Measurements from ENCODE around the gene MYO3B.

MYO3B gene

DNA sequence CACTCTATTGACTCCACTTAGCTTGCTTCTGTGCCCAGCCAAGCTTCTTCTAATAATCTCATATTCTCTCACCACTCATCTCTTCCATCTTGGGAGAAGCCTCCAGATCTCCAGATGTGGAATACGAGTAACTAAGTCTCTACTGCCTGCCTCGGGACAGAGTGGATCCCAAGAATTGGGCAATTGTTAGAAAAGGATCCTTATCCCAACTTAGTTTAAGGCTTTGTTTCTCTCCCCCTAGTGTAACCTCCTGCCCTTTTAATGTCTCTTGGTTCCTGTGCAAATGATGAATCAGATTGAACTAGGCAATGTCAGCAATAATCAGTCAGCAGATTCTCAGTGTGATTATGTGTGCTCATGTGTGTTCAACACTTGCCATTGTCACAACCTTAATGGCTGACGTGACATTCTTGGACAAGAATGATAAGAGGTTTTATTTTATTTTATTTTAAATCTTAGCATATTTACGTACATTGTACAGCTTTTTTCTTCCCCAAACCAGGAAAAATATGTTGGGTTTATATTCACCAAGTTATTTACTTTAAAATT is 59.7 kb downstream of the MYO3B start:
- no peak for DNase-seq

DNA sequence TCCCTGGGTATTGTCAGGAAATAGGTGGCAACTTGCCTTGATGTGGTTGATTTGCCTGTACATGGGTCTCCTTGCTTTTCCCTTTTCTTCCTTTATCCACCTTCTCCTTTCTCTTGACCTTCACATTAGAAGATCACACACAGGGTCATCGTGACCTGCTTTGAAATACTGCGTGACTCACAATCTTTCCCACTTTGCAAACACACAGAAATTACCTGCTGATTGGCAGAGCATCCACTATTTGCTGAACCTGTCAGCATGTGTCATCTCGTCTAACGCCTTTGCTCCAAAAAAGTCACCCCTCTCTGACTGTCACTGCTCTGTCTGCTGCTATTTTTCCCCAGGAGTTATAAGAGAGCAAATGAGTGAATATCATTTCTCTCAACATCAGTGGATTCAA is 60.8 kb downstream of the MYO3B start:
- no peak for DNase-seq

DNA sequence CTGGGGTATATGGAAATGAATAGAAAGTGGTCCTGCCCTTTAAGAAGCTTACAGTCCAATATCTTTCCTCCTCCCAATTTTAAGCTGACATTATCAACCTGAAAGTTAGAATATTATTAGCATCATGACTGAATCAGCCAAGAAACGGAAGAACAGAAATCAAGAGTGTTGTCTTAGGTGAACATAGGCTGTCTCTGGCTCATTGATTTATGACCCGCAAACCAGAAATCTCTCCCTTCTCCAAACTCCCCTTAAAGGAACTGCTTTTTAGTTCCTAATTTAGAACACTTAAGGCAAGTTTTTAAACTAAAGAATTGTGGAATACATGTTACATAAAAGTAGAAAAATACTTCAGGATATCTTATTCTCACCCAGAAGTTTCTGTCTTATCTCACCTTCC is 62.7 kb downstream of the MYO3B start:
- DNase-seq = no peak

DNA sequence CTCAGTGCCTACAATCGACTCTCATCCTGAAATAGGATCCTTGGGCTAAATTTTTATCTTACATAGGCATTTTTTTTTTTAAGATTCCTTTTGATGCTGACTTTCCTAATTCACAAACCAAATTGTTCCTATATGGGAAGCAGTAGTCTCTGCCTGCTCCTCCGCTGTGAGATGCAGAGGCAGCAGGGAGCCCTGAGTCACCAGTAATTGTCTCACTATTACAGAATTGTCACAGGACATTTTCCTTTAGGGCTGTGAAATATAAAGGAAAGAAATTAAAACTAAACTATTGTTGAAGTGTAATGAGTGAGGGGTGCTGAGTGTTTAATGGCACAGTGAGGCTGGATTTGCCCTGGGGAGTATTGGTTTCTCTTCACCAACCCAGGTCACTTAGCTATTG is 63.8 kb downstream of the MYO3B start:
- no peak for DNase-seq

DNA sequence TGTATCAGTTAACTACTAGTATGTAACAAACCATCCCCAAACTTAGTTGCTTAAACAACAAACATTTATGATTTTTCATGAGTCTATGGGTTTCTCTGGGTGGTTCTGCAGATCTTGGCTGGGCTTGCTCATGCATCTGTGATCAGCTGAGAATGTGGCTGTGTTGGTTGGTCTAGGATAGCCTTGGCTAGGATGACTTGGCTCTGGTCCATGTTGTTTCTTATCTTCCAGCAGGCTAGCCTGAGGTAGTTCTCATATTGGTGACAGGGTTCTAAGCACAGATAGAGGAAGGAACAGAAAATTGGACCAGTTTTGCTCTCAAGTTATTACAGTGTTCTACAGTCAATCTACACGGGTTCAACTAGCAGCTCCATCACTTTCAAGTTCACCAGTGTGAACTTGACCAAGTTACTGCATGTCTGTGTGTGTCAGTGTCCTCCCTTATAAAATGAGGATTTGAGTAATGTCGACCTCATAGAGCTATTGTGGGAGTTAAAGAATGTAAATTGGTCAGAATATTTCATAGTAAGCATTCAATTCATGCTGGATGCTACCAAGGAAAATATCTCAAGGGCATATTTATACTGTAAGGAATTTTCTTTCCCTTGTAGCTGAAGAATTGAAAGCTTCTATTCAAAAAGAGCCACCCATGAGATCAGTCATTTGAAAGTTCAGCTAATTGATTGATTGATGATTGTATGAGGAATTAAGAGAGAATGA is 65.3 kb downstream of the MYO3B start:
- no peak for DNase-seq

DNA sequence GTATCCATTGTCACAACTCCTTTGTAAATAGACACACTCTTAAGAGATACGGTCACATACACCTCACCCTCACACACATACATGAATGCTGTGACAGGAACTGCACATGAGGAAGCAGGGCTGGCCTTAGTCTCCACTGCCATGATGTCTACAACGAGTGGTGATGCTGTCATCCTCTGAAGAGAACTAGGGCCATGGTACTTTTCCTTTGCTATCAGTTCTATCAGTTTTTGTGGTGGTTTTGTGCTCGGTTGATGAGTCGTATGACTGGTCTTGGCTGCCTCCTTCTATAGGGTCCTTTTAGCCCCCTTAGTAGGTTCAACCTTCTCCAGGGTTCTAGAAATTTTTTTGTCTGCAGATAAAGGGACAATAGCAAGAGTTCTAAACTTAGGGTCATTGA is 66.0 kb downstream of the MYO3B start:
- DNase-seq = no peak

DNA sequence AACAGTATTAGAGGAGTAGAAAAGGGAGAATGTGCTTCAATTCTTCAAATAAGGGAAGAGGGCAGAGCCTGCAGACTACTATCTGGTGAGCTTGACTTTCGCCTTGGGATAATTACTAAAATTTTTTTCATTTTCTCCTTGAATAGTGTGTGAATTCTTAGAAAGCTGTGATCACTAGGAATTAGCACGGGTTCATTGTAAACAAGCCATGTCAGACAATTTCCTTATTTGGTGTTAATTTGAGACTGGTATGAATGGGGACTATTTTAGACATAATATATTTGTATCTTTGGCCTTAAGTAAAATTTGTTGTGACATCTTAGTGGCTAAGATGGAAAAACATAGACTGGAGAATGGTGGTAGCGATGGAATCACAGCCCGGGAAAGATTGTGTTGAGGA is 66.6 kb downstream of the MYO3B start:
- no peak for DNase-seq

DNA sequence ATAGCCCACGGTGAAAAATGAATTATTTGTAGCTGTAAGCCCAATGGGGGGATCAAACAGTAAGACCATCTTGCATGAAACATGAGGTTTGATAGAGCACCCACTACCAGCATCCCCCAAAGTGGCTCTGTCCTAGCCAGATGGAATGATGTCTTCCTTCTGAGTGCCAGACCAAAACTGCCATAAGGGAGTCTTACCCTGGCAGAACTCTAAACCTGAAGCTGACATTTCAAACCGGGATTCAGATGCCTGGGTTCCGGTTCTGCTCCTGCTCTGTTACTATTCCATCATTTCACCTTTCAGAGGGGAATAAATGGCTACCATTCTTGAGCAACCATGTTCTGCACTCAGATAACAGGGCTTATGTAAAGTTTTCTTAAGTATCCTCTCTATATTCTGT is 67.4 kb downstream of the MYO3B start:
- no peak for DNase-seq

DNA sequence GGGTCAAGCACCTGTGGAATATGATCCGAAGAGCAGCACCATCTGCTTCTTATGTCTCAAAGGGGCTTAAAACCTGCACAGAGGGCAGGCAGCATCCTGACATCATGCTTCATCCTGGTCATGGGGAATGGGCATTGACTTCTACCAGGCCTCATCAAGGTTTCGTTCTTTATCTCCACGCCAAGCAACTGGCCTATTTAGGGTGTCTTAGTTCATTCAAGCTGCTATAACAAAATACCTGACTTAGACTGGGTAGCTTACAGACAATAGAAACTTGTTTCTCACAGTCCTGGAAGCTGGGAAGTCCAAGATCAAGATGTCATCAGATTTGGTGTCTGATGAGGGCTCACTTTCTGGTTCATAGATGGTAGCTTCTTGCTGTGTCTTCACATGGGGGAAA is 69.4 kb downstream of the MYO3B start:
- no peak for DNase-seq

DNA sequence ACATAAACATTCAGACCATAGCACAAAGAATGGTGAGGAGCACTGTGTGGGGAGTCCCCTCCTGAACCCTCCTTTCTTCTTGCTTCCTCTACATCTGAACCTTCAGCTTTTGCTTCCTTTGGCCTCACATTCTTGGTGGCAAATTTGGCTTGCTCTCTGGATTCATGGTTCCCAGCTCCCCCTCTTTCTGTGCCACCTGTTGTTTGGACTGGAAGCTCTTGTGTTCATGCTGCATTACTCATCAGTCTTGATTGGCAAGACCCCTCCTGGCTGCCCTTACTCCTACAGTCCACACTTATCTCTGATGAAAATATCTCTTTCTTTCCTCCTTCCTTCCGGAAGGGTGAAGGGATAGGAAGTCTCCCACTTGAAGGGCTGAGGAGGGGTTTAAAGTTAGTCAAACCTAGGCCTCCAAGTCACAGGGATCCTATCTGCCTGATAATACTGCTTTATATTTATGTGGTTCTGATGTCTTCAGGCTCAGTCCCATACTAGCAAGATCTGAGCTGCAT is 70.0 kb downstream of the MYO3B start:
- no peak for DNase-seq

DNA sequence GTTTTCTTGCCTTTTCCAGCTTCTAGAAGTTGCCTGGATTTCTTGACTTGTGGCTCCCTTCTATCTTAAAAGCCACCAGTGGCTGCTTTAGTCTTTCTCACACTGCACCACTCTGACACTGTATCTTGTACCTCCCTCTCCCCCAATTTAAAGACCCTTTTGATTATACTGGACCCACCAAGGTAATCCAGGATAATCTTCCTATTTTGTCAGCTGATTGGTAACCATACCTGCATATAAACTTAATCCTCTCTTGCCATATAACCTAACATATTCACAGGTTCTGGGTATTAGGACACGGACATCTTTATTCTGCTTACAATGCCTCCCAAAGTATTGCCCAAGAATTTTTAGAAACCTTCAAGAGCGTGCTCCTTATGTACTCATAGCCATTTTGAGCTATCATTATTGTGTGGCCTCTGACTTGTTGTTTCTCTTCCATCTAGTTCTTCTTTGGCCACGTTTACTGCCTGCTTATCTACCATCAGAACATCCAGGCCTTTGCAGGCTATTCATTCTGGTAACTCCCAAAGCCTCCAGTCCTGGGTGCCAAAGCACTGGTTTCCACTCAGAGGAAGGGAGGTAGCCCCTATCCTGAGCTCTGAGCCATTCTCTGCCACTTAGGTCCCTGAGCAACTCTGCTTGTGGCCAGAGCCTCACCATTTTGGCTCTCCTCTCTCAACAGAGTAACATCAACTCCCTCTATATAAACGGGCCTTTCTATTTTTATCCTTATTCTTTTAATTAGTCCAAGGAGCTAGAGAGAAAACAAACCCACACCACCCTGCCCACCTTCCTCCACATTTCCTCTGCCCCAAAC is 70.8 kb downstream of the MYO3B start:
- DNase-seq = no peak

DNA sequence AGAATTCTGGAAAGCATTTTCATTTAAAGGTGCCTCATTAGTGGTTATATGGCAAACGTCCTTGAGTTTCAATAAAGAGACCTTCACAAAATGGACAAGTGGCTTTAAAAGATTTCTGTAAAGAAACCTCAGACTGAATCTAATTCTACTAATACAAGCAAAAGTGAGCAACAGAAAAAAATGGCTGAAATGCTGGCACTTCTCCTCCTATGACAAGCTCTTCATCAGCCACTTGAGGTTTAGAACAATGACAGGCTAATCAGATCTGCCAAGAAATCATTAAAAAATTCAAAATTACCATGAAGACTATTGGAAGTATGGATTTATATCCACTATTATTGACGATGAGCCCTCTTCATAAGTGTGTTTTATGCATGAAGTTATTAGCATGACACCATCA is 71.8 kb downstream of the MYO3B start:
- no peak for DNase-seq

DNA sequence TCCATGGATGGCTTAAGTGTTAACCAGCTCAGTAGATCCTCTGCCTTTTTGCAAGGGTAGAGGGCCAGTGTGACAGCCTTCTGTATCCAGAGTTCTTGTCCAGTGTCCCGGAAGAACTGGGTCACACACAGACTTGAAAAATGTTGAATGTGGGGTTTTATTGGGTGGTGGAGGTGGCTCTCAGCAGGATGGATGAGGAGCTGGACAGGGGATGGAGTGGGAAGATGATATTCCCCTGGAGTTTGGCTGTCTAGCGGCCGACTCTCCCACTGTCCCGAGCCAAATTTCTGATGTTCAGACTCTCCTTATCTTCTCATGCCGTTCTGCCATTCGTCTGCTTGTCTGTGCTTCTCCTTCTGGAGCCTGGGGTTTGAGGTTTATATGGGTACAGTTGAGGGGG is 72.6 kb downstream of the MYO3B start:
- DNase-seq = no peak

DNA sequence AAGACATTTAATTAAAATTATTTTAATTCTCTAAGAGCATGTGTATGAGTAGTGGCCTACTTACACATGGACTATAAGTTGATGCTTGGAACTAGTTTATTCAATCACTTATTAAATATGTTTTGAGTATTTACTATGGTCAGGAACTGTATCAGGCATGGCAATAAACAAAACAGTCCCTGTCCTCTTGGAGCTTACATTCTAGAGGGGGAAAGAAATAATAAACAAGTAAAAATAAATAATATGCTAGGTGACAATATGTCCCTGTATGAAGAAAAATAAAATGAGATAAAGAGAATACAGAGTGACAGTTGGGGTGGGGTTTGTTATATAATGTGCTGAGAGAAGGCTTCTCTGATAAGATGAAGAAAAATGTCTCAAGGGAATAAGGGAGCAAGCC is 74.5 kb downstream of the MYO3B start:
- DNase-seq = no peak

DNA sequence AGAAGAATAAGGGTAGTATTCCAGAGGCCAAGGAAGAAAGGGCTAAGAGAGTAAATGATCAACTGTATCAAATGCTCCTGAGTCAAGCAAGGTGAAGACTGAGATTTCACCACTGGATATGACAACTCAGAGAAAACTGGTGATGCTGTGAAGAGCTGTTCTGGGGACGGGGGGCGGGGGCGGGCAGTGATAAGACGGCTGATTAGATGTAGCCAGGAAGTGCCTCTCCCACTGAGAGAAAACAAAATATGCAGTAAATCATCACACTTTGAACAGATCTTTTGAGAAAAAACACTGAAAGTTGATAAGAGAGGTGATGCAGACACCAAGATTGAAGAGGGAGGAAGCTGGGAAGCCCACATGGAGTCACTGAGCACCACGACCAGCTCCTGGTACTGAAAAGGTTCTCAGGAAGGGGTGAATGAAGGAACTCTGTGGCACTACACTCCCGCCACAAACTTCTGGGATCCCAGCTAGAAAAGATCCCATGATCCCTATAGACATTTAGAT is 75.8 kb downstream of the MYO3B start:
- DNase-seq = no peak

DNA sequence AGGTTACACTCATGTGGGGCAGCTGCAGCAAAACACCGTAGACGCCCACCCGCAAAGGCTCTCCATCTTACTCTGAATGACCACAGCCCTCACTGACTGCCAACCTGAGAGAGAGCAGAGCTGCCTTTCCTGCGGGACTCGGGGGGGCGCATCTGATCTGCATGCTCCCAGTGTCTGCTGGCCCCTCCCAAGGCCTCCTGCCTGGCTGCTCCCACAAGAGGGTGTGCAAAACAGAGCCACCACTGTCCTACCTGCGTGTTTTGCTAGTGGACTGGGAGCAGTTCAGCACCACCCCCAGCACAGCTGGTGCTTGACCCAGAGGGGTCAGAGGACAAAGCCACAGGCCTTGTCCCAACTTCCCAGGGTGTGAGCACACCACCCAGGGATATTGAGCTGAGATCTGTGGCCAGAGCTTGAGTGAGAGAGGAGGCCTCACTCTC is 76.4 kb downstream of the MYO3B start:
- no peak for DNase-seq

DNA sequence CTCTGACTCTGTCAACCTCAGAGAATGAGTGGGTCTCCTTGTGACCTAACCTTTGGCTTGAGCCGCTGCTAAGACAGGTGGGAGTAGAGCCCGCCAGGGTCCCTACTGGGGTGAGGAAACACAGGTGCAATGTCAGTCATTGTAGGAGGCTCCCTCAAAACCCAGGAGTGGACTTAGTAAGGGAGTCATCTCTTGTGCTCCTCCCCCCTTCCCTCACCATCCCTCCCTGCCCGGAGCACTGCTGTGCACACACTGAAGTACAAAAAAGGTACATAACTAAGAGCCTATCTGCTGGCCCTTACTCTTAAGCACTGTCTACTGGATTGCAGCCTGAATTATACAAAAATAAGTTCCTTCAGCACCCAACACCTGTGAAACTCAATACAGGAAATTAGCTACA is 77.2 kb downstream of the MYO3B start:
- no peak for DNase-seq

DNA sequence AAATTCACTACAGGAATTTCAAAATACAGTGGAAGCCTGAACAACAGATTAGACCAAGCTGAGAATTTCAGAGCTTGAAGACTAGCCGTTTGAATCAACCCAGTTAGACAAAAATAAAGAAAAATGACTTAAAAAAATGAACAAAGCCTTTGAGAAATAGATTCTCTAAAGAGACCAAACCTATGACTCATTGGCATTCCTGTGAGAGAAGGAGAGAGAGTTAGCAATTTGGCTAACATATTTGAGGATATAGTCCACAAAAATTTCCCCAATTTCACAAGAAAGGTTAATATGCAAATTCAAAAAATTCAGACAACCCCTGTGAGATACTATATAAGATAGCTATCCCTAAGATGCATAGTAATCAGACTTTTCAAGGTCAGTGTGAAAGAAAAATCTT is 78.0 kb downstream of the MYO3B start:
- DNase-seq = no peak

DNA sequence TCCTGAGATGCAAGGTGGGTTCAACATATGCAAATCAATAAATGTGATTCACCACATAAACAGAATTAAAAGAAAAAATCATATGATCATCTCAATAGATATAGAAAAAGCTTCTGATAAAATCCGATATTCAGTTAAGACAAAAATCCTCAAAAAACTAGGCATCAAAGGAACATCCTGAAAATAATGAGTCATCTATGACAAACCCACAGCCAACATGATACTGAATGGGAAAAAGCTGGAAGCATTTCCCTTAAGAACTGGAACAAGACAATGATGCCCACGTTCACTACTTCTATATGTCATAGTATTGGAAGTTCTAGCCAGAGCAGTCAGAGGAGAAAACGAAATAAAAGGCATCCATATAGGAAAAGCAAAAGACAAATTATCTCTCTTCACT is 80.4 kb downstream of the MYO3B start:
- no peak for DNase-seq

DNA sequence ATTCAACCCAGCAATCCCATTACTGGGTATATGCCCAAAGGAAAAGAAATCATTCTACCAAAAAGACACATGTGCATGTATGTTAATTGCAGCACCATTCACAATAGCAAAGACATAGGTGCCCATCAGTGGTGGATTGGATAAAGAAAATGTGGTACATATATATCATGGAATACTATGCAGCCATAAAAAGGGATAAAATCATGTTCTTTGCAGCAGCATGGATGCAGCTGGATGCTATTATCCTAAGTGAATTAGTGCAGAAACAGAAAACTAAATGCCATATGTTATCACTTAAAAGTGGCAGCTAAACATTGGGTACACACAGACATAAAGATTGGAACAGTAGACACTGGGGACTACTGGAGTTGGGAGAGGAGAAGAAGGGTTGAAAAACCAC is 82.2 kb downstream of the MYO3B start:
- no peak for DNase-seq

DNA sequence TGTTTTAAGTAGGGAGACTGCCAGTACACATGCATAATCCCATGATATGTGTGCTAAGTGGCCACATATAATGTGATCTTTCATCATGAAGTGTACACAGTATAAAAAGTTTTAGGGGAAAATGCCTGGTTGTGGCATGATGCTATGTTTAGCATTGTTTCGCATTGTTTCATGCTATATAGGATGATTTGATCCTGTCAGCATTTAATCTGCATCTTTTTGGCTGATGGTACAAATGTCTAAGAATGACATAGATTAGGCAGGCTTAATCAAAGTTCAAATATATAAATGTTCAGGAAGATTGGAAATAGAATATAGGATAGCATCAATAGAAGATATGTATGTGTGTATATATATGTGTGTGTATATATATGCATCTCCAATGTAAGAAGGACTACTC is 83.6 kb downstream of the MYO3B start:
- no peak for DNase-seq

DNA sequence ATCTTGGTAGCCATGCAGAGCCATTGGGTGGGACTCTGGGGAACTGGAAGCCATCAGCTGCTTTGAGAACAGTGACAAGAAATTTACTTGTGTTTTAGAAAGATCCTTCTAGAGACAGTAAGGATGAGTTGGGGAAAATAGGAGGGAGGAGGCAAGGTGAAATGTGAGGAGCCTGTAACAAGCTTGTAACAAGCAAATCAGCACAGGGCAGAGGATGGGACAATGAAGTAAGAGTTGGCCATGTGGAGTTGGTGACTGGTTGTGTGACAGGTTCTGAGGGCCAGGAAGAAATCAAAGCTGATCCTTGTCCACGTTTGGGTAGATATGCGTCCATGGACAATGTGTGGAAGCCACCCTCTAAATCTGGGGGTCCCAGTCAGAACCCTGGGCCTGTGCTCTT is 84.4 kb downstream of the MYO3B start:
- DNase-seq = no peak

DNA sequence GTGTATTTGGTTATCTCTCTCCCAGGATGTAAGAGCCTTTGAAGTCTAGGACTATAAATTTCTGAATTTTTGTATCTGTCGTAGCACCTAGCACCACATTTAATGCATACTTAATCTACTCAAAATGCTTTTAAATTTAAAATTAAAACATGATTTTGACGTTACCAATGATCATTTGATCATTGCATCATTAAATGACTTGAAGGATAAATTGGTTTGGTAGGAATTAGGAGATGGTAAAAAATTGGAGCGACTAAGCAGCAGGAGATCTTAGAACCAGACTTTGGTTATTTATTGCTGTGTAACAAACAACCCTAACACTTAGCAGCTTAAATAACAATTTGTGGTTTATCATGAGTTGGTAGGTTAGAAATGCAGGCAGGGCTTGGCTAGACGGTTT is 84.9 kb downstream of the MYO3B start:
- no peak for DNase-seq
